HUES48 (cell line): Measurements from ENCODE around the gene SQSTM1.
"Not testable (repeated sequence)": the region's sequence is repeated elsewhere in the genome, so short reads cannot be mapped to it uniquely, and the experiment has no call there.

Experiments
- H3K27ac ChIP-seq: one replicate; pipeline ENCODE4 v1.7.0; 2013; ENCODE audit warnings: low read depth, low read length, inconsistent platforms
- H3K27me3 ChIP-seq: 2 replicates; pipeline ENCODE4 v1.6.1; 2013; ENCODE audit warnings: mild to moderate bottlenecking, low read length; ENCODE audit not compliant: control insufficient read depth, insufficient read depth
- H3K36me3 ChIP-seq: 2 replicates; pipeline ENCODE4 v1.6.1; 2013; ENCODE audit warnings: low read length; ENCODE audit not compliant: control insufficient read depth, insufficient read depth
- H3K4me1 ChIP-seq: 2 replicates; pipeline ENCODE4 v1.6.1; 2013; ENCODE audit warnings: mild to moderate bottlenecking, low read length; ENCODE audit not compliant: control insufficient read depth, insufficient read depth
- H3K4me3 ChIP-seq: 2 replicates; pipeline ENCODE4 v1.5.1; 2013; ENCODE audit warnings: mild to moderate bottlenecking, low read depth, low read length
- H3K9ac ChIP-seq: 2 replicates; pipeline ENCODE4 v1.6.1; 2013; ENCODE audit warnings: mild to moderate bottlenecking, low read depth, low read length, moderate library complexity
- H3K9me3 ChIP-seq: 2 replicates; pipeline ENCODE4 v1.6.1; 2013; ENCODE audit warnings: low read length; ENCODE audit not compliant: control insufficient read depth, insufficient read depth

Gene SQSTM1

GRCh38 chr5:179871533-179871932 lies 50.8 kb downstream of the SQSTM1 start:
- H3K9ac ChIP-seq, H3K27me3 ChIP-seq, H3K9me3 ChIP-seq, H3K27ac ChIP-seq, H3K4me3 ChIP-seq, H3K4me1 ChIP-seq: not testable (repeated sequence)
- H3K36me3 ChIP-seq = peaks cover 62% of the 10 kb centered on the region

- Histone ChIP-seq H3K36me3 (peaks cover 57% of the 10 kb centered on the region), H3K4me3 (no peak overlapping the region), H3K9ac (no peak overlapping the region)
Observed at GRCh38 chr5:179872055-179872827, 51.5 kb downstream of the SQSTM1 start.

DNA sequence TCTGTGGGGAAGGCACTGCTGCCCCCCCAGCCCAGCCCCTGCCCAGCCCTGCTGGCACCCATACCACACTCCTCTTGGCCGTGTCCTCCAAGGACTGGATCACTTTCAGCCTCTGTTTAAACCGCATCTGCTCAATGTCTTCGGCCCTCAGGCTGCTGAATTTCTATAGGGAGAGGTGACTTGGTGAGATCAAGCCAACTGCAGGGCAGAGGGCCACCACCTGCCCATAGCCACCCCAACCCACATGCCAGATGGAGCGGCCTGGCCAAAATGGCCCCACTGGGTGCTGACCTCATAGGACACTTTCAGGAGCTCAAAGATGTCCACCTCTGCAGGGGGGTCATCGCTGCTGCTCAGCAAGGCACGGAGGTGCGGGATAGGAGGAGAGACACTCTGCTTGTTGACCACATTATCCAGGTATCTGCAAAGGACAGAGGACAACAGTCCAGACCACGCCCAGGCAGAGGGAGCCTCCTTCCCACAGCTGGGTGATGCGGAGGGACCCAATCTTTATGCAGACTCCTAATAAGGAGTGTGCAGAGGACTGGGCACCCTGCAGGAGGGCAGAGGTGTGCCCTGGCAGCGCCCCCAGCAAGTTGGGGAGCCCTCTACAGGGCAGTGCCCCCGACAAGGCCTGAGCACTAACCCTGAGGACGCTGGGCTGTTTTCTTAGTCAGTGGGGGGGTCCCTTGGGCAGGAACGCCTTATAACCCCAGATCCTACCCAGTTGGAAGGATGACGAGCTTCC lies 52.3 kb downstream of the SQSTM1 start:
- Histone ChIP-seq H3K4me3 (no peak overlapping the region), H3K36me3 (peaks cover 62% of the 10 kb centered on the region), H3K9me3 (no peaks in the 10 kb centered on the region), H3K27ac (no peak overlapping the region), H3K4me1 (no peaks in the 10 kb centered on the region), H3K9ac (no peak overlapping the region), H3K27me3 (no peaks in the 10 kb centered on the region)

More at GRCh38 chr5:179872055-179872827, 51.5 kb downstream of the SQSTM1 start:
- H3K27ac ChIP-seq = no peak overlapping the region
- H3K27me3 ChIP-seq = no peaks in the 10 kb centered on the region
- H3K4me1 ChIP-seq = no peaks in the 10 kb centered on the region
- H3K9me3 ChIP-seq = no peaks in the 10 kb centered on the region

- Histone ChIP-seq H3K4me1 (no peaks in the 10 kb centered on the region), H3K4me3 (no peak overlapping the region), H3K9me3 (no peaks in the 10 kb centered on the region), H3K36me3 (peaks cover 68% of the 10 kb centered on the region), H3K27me3 (no peaks in the 10 kb centered on the region), H3K9ac (no peak overlapping the region), H3K27ac (no peak overlapping the region)
Observed at GRCh38 chr5:179873588-179874110, 52.9 kb downstream of the SQSTM1 start.

DNA sequence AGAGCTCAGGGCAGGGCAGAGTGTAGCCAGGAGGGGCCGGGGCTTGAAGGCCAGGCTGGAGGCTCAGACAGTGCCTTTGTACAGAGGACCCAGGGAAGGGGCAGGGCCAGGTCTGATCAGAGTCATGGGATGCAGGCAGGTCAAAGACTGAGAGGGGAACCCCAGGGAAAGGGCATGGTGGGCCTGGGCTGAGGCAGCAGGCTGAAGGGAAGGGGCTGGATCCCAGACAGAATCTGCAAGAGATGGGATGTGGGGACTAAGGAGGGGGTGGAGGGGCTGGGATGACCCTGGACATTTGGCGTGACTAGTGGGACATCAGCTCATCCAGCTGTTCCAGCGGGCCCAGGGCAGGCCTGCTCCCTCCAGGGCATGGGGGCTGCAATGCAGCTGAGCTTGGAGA lies 53.4 kb downstream of the SQSTM1 start:
- H3K9me3 ChIP-seq = no peaks in the 10 kb centered on the region
- H3K4me3 ChIP-seq = no peak overlapping the region
- H3K36me3 ChIP-seq = peaks cover 72% of the 10 kb centered on the region
- H3K27me3 ChIP-seq = no peaks in the 10 kb centered on the region
- H3K9ac ChIP-seq = no peak overlapping the region
- H3K4me1 ChIP-seq = no peaks in the 10 kb centered on the region
- no peak overlapping the region for H3K27ac ChIP-seq

GRCh38 chr5:179874536-179875292 lies 54.0 kb downstream of the SQSTM1 start:
- Histone ChIP-seq H3K9ac (no peak overlapping the region), H3K36me3 (peaks cover 73% of the 10 kb centered on the region), H3K27ac (no peak overlapping the region), H3K9me3 (no peaks in the 10 kb centered on the region), H3K4me3 (no peak overlapping the region), H3K4me1 (no peaks in the 10 kb centered on the region), H3K27me3 (no peaks in the 10 kb centered on the region)

DNA sequence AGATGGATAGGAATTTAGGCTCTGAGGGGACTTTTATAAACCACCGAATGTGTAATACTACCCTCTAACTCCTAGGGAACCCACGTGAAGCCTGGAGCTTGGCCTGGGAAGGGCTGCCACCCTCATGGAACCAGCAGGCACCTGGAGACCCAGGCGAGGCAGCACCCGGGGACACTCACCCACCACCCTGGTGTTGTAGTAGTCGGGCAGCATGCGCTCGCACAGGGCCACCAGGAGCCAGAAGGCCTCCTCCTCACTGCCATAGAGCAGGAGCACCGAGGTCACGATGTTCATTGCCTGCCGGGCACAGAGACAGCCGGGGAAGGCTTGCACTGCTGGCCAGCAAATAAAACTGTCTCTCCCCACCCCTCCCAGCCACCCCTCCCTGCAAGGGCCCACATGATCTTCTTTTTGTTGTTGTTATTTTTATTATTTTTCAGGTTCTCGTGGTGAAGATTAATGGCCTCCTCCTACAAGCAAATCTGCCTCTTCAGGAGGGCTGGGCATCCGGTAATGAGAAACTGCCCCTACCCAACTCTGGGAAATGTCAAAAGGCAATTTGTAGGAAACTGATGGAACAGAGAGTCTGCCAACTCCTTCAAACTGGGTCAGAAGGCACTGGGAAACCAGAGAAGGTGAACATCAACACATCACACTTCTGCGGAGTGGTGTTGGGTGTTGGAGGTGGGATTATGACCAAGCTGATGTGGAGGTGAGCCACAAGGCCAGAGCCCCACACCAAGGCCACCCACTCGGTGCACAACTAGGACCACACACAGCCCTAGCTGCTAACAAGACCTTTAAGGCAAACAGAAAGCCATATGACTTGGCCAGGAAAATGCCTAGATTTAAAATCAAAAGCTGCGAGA lies 55.3 kb downstream of the SQSTM1 start:
- peaks cover 70% of the 10 kb centered on the region for H3K36me3 ChIP-seq
- no peak overlapping the region for H3K27ac ChIP-seq
- H3K9me3 ChIP-seq = no peaks in the 10 kb centered on the region
- no peak overlapping the region for H3K9ac ChIP-seq
- no peak overlapping the region for H3K4me3 ChIP-seq
- no peaks in the 10 kb centered on the region for H3K4me1 ChIP-seq
- H3K27me3 ChIP-seq = no peaks in the 10 kb centered on the region

GRCh38 chr5:179876610-179876952 lies 55.9 kb downstream of the SQSTM1 start:
- Histone ChIP-seq H3K27me3 (no peaks in the 10 kb centered on the region), H3K9ac (no peak overlapping the region), H3K4me1 (no peaks in the 10 kb centered on the region), H3K9me3 (no peaks in the 10 kb centered on the region), H3K36me3 (peaks cover 64% of the 10 kb centered on the region), H3K27ac (no peak overlapping the region), H3K4me3 (no peak overlapping the region)

- no peak overlapping the region for H3K9ac ChIP-seq
- peaks cover 56% of the 10 kb centered on the region for H3K36me3 ChIP-seq
- no peaks in the 10 kb centered on the region for H3K4me1 ChIP-seq
- H3K9me3 ChIP-seq = peaks cover 9% of the 10 kb centered on the region
- H3K27ac ChIP-seq = no peak overlapping the region
- no peak overlapping the region for H3K4me3 ChIP-seq
- no peaks in the 10 kb centered on the region for H3K27me3 ChIP-seq
Observed at GRCh38 chr5:179878222-179879002, 57.7 kb downstream of the SQSTM1 start.
